ENCODE results near the gene ZBTB5. TPM values are rescaled to one million over a fixed set of nuclear protein-coding genes. Genes with fewer than 3 reads are reported as not detected.

ZBTB5 gene
- total and polyA plus RNA-seq, 9 of the 15 experiments (the other 6 are each of a cell fraction or from before 2014, with no cell fraction given): 2.3 to 43.2 (median 15.5) TPM

DNA sequence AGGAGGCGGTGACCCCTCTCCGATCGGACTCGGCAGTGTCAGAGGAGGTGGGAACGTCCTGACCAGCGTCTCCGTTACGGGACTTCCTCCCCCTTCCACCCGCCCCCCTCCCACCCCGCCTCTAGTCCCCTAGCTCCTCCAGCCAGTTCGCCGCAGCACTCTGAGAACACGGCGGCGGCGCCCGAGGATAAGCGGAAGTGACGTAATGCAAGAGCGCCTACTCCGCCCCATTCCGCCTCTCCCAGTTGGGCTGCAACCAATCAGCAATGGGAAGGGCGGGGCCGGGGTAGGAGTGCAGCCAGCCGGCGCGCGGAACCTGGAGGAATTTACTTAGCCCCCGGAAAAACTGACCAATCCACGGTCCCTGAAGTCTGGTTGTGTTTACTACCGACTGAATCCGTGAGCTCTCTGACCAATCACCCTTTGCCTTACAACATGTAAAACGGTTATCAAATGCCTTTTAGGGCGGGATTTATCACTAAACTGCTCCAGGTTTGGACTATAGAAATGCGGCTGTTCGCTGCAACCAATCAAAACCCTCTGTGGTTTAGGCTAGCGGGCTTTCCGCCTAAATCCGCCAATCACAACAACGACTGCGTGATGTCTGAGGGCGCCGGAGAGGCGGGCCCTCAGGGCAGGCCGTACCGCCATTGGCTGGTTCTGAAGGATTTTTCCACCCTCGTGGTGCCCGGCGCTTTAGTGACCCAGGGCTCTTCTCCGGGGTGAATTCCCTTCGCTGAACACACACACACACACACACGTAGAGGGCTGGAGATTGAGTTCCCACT is at the start of gene ZBTB5 (continued):
- TF ChIP-seq KDM4B (IDR thresholded peaks at IDR 0.05; ENCODE audit: borderline replicate concordance in 2 of 2, low read depth in 1 of 2) (peak in 1 of 2 experiments; percentile 42; a peak in 2 of 4 replicates), ZNF282 (CRISPR knock-in tag; IDR thresholded peaks at IDR 0.05) (no peak), NCOA1 (IDR thresholded peaks at IDR 0.05; ENCODE audit: low read depth) (no peak), XRCC5 (IDR thresholded peaks at IDR 0.05; ENCODE audit: low read depth, low read length) (peak; percentile 10; the same call in 1 of the 2 replicates), TRIM28 (IDR thresholded peaks at IDR 0.05) (no peak), ESRRB (CRISPR knock-in tag; IDR thresholded peaks at IDR 0.05; ENCODE audit: borderline replicate concordance) (no peak), NFATC3 (IDR thresholded peaks at IDR 0.05) (no peak), ZNF764 (CRISPR knock-in tag; IDR thresholded peaks at IDR 0.05; ENCODE audit: low read depth) (no peak), STAT5B (CRISPR knock-in tag; IDR thresholded peaks at IDR 0.05) (no peak), RBFOX2 (IDR thresholded peaks at IDR 0.05; ENCODE audit: low read depth, low read length) (peak; percentile 46), FUS (optimal IDR thresholded peaks at IDR 0.05; ENCODE audit: low read depth, low read length) (no peak), KAT7 (CRISPR knock-in tag; IDR thresholded peaks at IDR 0.05; ENCODE audit: borderline replicate concordance) (0 out of 2 replicates have a peak, but pooled peaks have one; percentile 21)
- TF ChIP-seq, protein P1, sequence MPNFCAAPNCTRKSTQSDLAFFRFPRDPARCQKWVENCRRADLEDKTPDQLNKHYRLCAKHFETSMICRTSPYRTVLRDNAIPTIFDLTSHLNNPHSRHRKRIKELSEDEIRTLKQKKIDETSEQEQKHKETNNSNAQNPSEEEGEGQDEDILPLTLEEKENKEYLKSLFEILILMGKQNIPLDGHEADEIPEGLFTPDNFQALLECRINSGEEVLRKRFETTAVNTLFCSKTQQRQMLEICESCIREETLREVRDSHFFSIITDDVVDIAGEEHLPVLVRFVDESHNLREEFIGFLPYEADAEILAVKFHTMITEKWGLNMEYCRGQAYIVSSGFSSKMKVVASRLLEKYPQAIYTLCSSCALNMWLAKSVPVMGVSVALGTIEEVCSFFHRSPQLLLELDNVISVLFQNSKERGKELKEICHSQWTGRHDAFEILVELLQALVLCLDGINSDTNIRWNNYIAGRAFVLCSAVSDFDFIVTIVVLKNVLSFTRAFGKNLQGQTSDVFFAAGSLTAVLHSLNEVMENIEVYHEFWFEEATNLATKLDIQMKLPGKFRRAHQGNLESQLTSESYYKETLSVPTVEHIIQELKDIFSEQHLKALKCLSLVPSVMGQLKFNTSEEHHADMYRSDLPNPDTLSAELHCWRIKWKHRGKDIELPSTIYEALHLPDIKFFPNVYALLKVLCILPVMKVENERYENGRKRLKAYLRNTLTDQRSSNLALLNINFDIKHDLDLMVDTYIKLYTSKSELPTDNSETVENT (CRISPR knock-in tag; IDR thresholded peaks at IDR 0.05): no peak
- TF ChIP-seq, protein P2, sequence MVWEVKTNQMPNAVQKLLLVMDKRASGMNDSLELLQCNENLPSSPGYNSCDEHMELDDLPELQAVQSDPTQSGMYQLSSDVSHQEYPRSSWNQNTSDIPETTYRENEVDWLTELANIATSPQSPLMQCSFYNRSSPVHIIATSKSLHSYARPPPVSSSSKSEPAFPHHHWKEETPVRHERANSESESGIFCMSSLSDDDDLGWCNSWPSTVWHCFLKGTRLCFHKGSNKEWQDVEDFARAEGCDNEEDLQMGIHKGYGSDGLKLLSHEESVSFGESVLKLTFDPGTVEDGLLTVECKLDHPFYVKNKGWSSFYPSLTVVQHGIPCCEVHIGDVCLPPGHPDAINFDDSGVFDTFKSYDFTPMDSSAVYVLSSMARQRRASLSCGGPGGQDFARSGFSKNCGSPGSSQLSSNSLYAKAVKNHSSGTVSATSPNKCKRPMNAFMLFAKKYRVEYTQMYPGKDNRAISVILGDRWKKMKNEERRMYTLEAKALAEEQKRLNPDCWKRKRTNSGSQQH (CRISPR knock-in tag; IDR thresholded peaks at IDR 0.05): no peak
- TF ChIP-seq, protein P3, sequence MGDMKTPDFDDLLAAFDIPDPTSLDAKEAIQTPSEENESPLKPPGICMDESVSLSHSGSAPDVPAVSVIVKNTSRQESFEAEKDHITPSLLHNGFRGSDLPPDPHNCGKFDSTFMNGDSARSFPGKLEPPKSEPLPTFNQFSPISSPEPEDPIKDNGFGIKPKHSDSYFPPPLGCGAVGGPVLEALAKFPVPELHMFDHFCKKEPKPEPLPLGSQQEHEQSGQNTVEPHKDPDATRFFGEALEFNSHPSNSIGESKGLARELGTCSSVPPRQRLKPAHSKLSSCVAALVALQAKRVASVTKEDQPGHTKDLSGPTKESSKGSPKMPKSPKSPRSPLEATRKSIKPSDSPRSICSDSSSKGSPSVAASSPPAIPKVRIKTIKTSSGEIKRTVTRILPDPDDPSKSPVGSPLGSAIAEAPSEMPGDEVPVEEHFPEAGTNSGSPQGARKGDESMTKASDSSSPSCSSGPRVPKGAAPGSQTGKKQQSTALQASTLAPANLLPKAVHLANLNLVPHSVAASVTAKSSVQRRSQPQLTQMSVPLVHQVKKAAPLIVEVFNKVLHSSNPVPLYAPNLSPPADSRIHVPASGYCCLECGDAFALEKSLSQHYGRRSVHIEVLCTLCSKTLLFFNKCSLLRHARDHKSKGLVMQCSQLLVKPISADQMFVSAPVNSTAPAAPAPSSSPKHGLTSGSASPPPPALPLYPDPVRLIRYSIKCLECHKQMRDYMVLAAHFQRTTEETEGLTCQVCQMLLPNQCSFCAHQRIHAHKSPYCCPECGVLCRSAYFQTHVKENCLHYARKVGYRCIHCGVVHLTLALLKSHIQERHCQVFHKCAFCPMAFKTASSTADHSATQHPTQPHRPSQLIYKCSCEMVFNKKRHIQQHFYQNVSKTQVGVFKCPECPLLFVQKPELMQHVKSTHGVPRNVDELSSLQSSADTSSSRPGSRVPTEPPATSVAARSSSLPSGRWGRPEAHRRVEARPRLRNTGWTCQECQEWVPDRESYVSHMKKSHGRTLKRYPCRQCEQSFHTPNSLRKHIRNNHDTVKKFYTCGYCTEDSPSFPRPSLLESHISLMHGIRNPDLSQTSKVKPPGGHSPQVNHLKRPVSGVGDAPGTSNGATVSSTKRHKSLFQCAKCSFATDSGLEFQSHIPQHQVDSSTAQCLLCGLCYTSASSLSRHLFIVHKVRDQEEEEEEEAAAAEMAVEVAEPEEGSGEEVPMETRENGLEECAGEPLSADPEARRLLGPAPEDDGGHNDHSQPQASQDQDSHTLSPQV (IDR thresholded peaks at IDR 0.05): no peak
- TF ChIP-seq, protein P4, sequence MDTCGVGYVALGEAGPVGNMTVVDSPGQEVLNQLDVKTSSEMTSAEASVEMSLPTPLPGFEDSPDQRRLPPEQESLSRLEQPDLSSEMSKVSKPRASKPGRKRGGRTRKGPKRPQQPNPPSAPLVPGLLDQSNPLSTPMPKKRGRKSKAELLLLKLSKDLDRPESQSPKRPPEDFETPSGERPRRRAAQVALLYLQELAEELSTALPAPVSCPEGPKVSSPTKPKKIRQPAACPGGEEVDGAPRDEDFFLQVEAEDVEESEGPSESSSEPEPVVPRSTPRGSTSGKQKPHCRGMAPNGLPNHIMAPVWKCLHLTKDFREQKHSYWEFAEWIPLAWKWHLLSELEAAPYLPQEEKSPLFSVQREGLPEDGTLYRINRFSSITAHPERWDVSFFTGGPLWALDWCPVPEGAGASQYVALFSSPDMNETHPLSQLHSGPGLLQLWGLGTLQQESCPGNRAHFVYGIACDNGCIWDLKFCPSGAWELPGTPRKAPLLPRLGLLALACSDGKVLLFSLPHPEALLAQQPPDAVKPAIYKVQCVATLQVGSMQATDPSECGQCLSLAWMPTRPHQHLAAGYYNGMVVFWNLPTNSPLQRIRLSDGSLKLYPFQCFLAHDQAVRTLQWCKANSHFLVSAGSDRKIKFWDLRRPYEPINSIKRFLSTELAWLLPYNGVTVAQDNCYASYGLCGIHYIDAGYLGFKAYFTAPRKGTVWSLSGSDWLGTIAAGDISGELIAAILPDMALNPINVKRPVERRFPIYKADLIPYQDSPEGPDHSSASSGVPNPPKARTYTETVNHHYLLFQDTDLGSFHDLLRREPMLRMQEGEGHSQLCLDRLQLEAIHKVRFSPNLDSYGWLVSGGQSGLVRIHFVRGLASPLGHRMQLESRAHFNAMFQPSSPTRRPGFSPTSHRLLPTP (IDR thresholded peaks at IDR 0.05; ENCODE audit: borderline replicate concordance, extremely low read depth, insufficient read length): no peak

Data from K562 (cell line).